T-helper 2 cell treated with Interferon-gamma antibody and Interleukin-4, amounts not matched to agents 100 ng/mL and 5 ng/mL, for 36 hours (primary cell): Measurements from ENCODE around the gene TNKS1BP1. TPM values are rescaled to one million over a fixed set of nuclear protein-coding genes. Genes with fewer than 3 reads are reported as not detected.

Source experiments
- intact Hi-C: fragments of 100-400 bp; cut with micrococcal nuclease; formaldehyde crosslinking; loops from one replicate; pipeline ENCODE4 v1.15.1; 2023
- total RNA-seq: library from RNA; stranded (reverse); gene quantifications from 2 replicates; pipeline ENCODE4 v1.2.3, GENCODE V29; 2022

TNKS1BP1 gene
- total RNA-seq, 1 donor from 2014 or later: 8.5 TPM

DNA sequence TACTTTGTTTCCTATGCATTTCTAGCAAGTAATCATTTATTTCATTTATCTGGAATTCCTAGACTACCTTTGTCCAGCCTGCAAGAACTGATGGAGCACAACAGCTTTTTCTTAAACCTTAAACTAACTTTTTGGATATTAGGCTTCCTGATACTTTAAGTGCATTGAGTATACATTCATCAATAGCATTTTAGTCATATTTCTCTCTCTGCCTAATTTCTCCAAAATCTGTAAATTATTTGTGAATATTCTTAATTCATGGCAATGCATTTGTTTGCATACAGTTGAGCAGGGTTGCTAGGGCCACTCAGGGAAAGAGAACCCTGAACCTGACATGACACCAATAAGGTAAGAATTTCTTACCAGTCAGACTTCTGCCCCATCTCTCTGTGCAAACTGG lies 58.6 kb downstream of the TNKS1BP1 start:
- intact Hi-C loops: no loop called here

DNA sequence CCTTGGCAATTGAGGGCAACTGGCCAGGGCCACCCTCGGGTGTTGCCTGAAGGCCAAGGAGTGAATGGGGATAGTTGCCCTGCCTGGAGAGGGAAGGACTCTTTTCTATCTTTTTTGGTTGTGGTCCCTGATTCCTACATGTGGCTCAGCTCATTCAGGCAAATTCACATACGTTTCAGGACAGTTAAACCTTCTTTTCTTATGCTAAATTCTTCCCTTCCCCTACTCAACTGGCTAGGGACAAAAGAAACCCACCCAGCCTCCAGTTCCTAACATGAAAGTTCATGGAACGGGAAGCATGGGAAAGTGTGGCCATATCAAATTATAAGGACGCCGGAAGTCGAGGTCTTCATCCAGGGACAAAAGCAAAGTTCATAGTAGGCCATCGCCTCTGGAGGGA lies 61.4 kb downstream of the TNKS1BP1 start:
- intact Hi-C loops: no loop called here

DNA sequence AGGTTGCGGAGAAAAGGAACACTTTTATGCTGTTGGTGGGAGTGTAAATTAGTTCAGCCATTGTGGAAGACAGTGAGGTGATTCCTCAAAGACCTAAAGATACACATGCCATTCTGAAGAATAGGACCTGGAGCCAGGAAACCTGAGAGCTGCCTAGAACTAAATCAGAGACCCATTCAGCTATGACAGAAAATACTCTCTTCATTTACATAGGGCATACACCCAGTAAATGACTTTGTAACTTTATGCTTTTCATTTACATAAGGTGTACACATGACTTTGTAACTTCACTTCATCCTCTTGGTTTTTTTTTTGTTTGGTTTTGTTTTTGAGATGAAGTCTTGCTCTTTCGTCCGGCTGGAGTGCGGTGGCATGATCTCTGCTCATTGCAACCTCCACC lies 62.6 kb downstream of the TNKS1BP1 start:
- intact Hi-C loops: no loop called here

DNA sequence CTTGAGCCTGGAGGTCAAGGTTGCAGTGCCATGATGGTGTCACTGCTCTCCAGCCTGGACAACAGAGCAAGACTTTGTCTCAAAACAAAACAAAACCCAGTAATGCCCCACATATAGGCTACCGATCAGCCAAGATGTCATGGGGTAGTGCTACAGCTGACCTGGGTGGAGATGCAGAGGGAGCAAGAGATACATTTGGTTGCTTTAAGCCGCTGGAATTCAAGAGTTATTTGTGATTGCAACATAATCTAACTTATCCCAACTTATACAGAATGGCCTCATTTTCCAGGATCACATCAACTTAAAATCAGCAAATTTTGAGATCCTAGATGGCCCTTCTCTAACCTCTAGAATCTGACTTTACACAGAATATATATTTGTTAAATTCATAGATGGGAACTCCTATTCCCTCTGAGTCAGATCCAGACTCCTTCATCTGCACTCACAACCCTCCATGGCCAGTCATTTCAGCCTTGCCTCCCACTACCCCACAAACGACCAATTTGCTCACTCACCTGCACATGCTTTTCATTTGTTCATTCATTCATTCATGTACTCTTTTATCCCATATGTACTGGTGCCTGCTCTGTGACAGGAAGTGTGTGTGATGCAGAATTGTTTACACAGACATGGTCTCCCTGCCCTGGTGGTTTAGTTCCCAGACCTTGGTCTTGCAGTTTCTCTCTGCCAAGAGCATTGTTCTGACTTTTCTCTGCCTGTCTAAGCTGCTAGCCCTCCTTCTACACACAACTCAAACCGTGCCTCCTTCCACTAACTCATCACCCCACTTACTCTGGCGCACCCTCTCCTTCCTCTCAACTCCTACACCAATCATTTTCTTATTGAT lies 63.6 kb downstream of the TNKS1BP1 start:
- intact Hi-C loops: no loop called here

DNA sequence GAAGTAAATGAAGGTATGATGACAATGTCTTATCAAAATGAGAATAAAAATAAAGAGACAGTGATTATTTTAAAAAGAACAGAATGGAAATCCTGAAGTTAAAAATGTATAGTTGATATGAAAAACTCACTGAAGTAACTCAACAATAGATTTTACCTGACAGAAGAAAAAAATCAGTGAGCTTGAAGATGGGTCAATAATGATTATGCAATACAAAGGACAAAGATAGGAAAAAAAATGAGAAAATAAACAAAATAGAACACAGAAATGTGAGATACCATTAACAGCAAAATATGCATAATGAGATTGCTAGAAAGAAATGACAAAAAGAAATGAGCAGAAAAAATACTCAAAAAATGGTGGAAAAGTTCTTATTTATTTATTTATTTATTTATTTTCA lies 68.6 kb downstream of the TNKS1BP1 start:
- intact Hi-C loops: no loop called here

DNA sequence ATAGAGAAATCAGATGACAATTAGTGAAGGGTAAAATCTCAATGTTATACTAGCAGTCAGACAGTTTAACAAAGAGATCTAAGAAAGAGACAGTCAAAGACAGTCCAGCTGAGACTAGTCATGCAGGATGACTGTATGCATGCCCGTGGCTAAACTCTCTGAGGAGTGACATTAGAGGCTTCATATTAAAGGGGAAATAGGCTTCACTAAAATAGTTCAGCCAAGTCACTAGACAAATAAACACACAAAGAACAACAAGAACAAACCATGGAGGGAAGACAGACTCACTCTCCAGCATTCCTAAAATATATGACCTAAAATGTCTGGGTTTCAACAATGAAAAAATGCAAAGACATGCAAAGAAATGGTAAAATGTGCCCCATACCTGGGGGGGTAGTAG lies 69.1 kb downstream of the TNKS1BP1 start:
- intact Hi-C loops: no loop called here

DNA sequence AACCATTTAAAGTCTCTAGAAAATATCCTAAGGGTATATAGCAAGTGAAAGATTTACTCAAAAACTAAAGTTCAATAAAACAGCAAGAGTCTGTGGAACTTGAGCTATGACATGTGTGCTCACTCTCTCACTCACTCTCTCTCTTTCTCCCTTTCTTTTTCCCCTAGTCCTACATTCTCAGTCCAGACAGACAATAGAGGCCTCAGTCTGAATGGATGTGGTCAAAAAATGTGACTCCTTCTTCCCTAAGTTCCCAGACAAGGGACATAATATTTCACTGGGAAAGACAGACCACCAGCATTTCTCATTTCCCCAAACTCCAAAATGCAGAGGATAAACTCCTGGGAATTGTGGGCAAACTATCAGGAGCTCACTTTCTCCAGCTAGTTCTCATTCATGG lies 70.1 kb downstream of the TNKS1BP1 start:
- intact Hi-C loops: no loop called here

DNA sequence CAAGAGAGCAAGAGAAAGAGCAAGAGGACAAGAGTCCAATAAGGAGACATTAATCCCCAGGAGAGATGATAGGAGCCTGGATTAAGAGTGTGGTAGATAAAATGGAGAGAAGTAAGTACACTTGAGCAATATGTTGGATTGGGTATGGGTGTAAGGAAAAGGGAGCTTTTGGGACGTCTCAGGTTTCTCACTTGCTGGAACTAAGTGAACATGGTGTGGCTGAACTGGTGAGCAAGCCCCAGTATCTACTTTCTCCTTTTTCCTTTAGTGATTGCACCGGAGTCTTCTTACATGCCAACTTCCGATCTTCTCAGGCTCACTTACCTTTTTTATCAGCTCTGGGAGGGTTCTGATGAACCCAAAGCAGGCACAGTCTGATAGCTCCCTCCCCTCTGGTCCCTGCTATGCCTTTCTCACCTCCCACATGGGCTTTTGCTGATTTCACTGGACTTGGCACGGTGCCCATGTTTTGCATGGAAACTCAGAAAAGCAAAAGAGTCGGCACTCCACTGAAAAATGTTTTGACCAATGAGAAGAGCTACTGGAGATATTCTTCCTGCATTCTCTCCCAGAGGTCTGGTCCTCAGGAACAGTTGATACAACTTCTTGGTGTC lies 73.2 kb downstream of the TNKS1BP1 start:
- intact Hi-C loops: no loop called here

DNA sequence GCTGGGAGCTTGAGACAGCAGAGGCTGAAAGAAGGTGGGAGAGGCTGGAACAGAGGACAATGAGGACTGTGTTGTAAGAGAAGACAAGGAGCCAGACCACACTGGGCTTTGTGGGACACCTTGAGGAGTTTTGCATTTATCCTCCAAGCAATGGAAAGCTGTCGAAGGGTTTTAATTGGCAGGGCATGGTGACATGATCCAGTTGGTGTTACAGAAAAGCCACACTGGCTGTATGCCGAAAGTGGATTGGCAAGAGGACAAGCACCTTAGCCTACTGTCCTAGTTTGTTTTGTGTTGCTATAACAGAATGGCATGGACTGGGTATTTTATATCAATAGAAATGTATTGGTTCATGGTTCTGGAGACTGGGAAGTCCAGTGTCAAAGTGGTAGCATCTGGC lies 73.7 kb downstream of the TNKS1BP1 start:
- intact Hi-C loops: no loop called here

Other genes starting within 250 kb of the TNKS1BP1 start
- not detected in 2 replicates for gene LRRC55, start 143.0 kb downstream of the TNKS1BP1 start, total RNA-seq
- not detected in 2 replicates for gene APLNR, start 87.7 kb downstream of the TNKS1BP1 start, total RNA-seq
- 180 TPM in 2 replicates for gene SSRP1, start 10.9 kb upstream of the TNKS1BP1 start, total RNA-seq
- not detected in 2 replicates for gene P2RX3, start 13.4 kb upstream of the TNKS1BP1 start, total RNA-seq
- gene PRG3, start 56.2 kb upstream of the TNKS1BP1 start, total RNA-seq: not detected in 2 replicates
- 0.45 TPM in 1 of 2 replicates, not detected in the other for gene PRG2, start 65.7 kb upstream of the TNKS1BP1 start, total RNA-seq
- gene SLC43A3, start 102.2 kb upstream of the TNKS1BP1 start, total RNA-seq: 107 and 108 TPM in 2 replicates
- gene RTN4RL2, start 135.6 kb upstream of the TNKS1BP1 start, total RNA-seq: 0.20 TPM in 2 replicates
- gene SLC43A1, start 190.8 kb upstream of the TNKS1BP1 start, total RNA-seq: 25.4 and 26.3 TPM in 2 replicates
- gene TIMM10, start 205.8 kb upstream of the TNKS1BP1 start, total RNA-seq: 63.0 and 67.7 TPM in 2 replicates
- not detected in 2 replicates for gene SMTNL1, start 212.6 kb upstream of the TNKS1BP1 start, total RNA-seq
- gene UBE2L6, start 242.7 kb upstream of the TNKS1BP1 start, total RNA-seq: 238 and 241 TPM in 2 replicates